Kidney tubule cell (primary cell): ENCODE results near the gene ARHGAP10.
A peak's percentile ranks its signal among the peaks of the same experiment; 100 is the strongest.

ENCODE experiments used
- DNase-seq: peaks from one replicate; pipeline ENCODE4 v3.0.0-alpha.2; 2018; ENCODE audit warnings: low spot score

The ARHGAP10 gene

DNA sequence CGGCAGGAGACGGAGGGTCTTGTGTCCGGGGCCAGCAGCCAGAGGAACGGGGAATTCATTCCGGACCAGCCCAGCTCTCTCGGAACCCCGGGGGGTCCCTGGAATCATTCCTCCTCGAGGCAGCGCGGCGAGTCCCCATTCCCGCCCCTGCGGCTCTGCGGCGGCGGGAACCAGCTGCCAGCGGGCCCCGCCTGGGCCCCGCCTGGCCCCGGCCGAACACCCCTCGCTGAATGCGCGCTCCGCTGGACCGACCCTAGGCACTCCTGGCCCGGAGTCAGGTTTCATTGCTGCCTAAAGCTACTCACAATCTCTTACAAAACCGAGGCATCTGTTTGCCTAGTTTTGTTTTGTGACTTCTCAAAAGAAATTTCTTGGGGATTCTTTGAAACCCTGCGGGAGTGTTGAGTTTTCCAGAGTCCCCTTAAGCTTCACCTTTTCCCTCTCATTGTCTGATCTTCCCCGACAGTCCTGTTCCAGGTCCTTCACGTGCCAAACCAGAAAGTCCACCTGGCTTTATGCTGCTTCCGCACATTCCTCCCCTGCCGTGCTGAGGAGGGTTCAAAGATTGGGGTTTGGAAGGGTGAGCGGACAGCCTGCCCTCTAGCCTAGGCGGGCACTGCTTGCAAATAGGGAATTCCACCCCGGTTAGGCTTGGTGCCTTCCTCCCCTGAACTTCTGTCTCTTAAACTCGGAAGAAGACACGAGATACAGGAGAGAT is 789 bp downstream of the ARHGAP10 start:
- DNase-seq = peak; percentile 49

DNA sequence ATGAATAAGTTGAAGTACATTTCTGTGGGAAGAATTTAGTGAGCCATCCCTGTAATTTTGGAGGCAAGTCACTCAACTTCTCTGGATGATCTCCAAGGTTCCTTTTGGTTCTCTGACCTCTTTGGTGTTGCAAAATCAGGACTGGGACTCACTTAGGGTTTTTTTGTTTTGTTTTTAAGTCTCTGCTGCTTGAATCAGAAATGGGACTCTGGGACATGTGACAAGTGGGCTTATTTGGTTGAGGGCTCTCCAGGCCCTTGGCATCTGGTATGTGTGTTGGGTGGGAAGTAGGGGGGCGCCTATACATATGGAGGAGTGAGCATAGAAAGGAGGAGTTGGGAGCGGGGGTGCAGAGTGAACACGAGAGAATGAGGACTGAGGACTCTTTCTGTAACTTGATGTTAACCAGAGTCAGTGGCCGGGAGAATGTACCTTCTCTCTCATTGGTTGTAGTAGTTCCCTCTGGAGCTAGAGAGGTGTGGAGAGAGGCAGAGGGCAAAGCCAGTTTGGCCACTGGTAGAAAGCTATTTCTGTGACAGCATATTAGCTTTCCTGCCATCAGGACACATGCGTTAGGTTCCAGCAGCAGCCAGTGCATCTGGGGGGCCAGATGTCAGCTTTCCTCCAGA is 1.9 kb downstream of the ARHGAP10 start:
- DNase-seq = no peak

DNA sequence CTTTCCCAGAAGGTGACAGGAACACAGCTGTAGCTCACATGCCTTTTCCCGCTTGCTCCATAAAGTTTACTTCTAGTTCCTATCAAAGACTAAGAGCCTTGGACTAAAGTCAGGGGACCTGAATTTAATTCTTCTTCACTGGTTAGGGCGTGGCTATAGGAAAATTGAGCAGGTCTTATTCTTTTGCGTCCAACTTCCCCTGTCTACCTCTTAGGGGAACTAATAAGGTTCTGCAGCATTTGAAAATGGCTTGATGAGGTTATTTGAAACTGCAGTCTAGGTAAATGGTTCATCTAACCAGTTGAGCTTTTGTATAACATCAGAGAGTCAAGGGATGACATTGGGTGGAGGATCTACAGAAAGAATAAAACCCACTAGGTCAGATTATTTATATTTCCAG is 2.6 kb downstream of the ARHGAP10 start:
- DNase-seq = no peak

DNA sequence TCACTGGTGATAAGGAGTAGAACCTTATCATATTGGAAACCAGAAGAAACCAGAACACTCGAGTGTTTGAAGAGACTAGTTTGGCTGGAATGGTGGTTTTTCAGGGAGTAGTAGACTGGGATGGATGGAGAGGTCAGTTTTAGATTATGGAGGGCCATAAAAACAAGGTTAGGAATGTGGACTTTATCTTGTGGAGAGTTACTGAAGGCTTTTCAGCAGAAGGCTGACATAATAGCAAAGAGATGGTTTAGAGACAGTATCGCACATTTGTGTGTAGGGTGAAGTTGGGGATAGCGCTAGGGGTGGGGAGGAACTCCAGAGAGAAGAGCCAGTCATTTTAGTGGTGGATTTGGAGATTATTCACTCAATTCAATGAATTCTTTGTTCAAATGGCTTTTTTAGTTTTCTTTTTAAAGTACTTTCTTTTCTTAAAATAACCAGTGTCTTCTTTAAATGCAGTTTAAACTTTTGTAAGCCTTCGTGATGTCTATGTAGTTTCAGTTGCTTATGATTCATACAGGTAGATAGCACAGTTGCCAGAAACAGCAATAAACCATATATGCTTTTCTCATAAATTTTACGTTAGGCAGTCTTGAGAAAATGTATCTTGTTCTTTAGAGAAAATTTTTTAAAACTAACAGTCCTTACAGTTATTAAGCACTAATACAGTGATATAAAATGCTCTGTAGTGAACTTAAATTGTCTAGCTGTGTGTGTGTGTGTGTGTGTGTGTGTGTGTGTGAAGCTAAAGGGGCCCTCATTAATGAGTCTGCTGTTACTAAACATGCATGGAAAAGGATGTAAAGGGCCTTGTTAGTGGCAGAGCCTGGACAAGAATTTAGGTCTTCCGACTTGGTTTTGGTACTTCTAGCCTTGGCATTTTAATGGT is 3.8 kb downstream of the ARHGAP10 start:
- DNase-seq = no peak

DNA sequence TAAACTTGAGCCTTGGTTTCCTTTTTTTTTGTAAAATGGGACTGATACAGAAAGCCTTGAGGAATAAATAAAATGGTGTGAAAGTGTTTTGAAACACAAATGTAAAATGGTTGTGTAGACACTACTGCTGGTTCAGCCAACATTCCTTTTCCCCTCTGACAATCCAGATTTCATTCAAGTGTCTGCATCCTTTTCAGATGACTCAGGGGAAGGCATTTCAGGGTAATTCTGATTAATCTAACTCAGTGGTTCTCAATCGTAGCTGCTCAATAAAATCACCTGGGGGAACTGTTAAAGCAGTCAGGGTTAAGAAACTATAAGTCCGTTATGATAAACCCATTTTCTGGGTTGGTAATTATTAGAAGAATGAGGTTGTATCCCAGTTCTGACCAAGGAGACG is 4.6 kb downstream of the ARHGAP10 start:
- peak; percentile 83 for DNase-seq

DNA sequence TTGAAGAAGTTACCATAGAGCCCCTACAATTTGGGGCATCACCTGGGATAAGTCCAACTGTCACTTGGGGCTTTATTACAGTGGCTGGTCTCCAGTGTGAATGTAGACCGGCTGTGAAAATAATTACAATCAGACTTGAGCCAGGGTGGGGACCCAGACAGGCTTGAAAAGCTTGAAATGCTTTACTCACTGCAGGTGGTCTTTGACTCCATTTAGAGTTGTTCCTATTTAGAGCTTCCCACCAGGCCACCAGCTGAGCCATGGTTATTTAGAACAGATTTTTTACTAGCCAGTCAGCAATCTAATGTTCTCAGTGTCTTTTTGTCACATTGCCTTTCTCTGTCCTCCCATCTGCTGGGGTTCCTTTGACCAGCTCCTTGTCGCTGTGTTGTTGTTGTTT is 5.7 kb downstream of the ARHGAP10 start:
- DNase-seq = no peak

DNA sequence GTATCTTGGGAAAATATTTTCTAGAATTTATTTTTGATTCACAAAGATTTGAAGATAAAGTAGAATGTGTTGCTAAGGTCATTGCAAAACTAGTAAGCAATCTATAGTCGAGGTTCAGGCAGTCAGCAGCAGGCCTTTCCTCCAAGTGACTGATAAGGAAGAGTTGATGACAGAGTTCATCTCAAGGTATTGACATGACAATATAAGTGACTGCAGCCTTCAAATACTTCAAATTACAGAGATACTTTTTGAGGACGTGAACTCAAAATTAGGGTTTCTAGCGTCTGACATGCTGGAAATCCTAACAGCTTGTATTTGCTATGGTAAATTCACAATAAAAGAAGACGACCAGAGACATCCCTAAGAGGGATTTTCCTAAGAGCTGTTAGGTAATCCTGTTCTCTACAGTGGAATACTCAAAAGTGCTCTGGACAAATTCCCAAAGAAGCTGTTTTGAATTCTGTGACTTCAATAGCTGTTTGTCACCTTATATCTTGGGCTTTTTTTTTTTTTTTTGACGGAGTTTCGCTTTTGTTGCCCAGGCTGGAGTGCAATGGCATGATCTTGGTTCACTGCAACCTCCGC is 7.4 kb downstream of the ARHGAP10 start:
- DNase-seq = no peak

DNA sequence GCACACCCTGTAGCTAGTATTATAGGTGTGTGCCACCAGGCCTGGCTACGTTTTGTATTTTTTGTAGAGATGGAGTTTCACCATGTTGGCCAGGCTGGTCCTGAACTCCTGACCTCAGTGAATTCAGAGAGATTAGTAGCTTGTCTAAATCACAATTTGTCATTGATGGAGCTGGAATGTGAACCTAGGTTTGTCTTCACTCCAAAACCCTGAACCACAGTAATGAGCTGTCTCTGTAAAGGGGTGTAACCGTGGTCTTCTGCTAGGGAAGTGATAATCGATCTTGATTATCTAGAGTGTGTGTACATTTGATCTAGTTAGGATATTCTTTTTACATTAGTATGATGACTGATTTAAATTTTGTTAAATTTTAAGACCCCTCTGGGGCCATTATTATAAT is 8.3 kb downstream of the ARHGAP10 start:
- DNase-seq = no peak

DNA sequence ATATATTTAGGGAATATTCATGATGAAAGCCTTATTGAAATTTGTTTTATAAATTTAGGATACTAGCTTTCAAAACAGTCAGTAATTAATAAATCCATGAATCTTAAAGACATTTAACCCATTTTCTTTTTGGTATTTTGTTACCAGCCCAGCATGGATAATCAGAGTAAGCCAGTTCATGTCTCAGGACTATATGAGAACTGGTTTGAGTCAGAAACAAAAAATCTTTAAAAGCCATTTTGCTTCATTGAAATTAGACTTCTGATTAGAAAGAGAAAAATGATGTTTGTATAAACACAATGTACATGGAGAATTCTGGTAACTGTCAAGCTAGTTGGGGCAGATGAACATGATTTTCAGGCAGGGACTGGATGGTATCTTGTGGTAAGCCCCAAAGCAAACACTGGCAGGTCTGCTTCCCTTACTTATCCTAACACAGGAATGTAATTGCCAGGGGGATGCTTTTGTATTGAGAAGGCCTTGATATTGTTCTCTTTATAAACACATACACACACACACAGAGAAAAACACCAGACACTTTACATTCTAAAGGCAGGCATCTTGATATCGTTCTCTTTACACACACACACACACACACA is 9.4 kb downstream of the ARHGAP10 start:
- DNase-seq = peak; percentile 35

DNA sequence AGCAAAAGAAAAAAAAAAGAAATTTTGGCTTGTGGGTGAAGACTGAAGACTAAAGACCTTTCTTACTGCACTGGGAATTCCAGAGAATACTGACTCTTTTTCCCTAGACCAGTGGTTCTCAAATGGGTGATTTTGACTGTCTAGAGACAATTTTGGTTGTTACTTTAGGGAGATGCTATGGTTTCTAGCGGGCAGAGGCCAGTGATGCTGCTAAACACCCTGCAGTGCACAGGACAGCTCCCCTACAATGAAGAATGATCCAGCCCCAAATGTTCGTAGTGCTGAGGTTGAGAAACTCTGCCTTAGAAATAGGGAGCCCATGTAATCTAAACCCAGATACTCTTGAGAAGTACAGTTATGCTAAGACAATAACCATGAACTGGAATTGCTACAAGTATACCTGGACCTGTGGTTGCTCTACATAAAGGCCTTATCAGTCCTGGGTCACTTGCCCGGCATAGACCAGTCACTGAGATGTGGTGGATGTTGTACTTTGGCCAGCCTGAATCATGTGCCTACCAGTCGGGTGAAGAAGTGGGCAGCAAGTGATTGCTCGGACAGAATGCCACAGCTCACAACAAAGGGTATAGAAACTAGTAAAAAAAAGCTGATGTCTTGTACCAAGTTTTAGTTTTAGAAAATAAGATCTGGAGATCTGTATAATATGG is 16.0 kb downstream of the ARHGAP10 start:
- no peak for DNase-seq

DNA sequence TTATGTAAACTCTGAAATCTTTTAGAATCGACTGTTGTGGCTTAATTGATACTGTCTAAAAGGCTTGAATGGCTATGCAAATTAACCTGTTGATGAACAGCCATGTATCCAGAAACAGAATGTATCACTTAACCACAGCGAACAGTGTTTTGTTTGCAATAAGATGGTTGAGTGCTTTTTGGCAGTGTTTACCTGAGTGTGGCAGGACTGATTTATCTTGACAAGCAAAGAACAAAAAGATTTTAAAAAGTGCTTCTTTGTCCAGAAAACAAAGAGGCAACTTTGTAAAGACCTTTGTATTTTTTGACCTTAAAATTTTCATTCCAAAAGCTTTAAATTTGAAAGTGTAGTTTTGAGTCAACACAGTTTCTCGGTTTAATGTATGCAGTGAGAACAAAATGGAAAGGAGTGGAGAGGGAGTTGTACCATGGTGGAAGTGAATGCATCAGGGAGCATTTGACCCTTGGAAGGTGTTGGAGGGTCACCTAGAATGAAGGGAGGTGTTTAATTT is 18.0 kb downstream of the ARHGAP10 start:
- DNase-seq = peak; percentile 64

DNA sequence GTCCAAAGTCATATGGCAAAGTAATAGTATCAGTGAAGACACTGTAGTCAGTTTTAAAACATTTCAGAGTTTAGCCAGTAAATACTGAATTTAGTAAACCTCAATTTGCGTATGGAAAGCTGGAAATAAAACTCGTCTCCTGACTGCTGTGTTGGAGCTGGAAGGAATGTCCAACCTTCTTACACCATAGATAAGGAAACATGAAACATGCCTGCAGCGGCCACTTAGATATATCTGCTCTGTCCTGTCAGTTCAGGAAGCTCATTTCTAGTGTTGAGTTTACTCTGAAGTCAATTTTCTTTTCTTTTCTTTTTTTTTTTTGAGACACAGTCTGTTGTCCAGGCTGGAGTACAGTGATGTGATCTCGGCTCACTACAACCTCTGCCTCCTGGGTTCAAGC is 21.2 kb downstream of the ARHGAP10 start:
- DNase-seq = no peak

DNA sequence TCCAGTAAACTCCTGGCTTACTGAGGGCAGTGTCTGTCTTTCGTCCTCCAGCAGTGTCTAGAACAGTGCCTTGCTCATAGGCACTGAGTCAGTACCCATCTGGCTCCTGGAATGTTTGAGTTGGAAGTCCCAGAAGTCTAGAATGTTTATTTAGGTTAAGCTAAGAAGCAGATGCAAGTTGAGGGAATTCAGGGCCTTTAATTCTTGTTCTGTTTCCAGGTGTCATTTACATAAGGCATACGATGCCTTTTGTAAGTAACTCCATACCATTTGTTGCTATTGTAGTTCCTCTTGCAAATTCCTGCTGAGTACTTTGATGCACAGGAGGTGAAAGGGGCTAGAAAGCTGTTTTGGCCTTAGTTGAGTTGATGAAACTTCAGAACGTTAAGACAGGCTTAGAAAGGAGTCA is 22.2 kb downstream of the ARHGAP10 start:
- DNase-seq = peak; percentile 68

DNA sequence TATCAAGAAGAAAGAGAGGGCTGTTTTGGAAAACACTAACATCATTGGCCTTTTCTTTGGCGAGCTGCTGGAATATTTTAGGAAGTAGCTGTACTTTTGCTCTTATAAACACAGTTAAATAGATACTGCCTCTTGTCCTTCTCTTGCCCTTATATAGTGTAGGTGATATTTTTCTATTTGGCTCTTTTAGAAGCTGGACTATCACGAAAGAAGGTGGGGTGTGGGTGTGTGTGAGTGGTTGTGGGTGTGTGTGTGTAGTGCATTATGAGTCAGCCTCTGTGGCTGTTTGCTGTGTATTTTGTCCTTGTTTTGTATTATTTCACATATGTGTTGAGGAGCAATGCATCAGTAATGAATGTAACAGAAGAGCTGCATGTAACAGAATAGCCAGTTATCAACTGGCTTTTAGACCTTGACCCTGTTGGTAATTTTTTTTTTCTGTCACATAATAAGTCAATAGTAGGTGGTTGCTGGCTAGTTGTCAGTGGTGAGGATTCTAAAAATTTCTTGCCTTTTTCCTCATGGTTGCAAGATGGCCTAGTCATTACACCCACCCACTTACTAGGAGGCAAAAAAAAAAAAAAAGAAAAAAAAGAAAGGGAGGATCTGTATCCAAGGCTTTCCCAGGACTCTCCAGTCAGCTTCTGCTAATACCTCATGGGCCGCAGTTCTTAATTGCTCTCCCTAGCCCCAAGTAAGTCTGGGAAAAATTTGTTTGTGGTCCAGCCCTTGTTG is 23.8 kb downstream of the ARHGAP10 start:
- DNase-seq = no peak

DNA sequence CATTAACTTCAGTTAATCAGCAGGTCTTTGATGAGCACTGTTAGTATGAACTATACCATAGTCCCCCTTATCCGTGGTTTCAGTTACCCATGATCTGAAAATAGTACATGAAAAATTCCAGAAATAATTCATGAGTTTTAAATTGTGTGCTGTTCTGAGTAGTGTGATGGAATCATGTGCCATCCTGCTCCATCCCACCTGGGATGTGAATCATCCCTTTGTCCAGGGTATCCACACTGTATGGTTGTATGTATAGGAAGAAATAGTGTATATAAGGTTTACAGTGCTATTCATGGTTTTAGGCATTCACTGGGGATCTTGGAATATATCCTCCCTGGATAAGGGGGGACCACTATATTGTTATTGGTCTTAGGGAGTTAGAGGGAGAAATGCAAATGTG is 24.5 kb downstream of the ARHGAP10 start:
- DNase-seq = no peak

DNA sequence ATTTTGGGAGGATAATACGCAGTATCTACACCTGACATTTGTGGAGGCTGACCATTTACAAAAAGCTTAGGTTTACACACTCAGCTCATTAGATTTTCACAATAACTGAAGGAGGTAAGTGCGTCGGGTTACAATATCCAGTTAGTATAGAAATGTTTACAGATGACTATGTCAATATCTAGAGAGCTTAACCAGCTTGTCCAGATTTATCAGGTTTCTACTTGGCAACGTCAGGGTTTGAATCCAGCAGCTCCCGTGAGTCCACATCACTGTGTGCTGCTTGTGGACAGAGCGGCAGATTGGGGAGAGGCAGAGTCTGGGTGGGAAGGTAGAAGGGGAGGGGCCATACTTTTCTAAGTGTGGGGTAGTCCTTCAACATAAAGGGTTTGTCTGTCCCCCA is 28.3 kb downstream of the ARHGAP10 start:
- no peak for DNase-seq

DNA sequence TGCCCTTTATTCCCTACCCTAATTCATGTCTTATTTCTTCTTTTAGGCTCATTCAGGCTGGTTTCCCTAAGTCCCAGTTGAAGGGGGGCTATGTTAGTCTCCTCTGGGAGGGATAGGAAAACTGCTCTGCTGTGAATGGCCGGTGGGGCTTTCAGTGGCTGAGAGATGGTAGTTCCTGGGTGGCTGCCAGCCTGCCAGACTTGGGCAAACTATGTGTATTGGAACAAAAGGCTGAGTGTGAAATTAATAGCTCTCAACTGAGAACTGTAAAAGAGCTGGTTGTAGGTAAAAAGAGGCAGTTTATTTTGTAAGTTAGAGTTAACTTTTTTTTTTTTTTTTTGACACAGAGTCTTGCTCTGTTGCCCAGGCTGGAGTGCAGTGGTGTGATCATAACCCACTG is 28.8 kb downstream of the ARHGAP10 start:
- DNase-seq = no peak

DNA sequence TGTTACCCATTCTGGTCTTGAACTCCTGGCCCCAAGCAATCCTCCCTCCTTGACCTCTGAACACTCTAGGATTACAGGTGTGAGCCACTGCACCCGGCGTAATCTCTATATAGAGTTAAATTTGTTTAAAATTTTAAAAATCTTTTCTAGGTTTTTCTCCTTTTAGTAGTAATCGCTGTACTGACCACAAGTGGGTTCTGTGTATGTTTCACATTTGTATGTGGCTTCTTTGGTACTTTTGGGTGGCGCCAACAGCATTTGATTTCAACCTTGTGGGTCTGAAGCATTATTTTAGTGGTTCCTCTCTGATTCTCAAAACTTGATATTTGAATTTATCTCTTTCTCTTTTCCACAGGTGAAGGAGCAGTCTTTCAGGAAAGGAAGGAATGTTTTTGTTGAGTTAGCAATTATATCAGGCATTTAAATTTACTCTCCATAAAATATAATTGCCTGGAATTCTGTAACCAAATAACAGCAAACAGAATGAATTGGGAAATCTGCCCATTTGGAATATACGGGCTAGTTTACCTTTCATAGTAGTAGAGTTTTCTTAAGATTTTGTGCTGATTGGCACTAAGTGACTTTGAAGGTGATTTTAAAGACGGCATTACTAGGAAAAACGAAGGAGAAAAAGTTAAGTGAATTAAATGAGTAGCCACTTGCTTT is 29.5 kb downstream of the ARHGAP10 start:
- no peak for DNase-seq

DNA sequence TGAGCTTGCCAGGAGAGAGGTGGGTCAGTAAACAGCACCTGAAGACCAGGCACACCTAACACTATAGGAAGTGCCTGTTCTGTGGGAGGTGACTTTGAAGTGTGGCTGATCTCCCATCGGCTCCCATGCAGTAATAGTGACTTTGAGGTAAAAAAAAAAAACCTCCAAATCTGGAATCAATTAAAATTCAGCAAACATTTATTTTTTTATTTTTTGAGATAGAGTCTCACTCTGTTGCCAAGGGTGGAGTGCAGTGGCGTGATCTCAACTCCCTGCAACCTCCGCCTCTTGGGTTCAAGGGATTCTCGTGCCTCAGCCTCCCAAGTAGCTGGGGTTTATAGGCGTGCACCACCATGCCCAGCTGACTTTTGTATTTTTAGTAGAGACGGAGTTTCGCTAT is 32.4 kb downstream of the ARHGAP10 start:
- DNase-seq = no peak

DNA sequence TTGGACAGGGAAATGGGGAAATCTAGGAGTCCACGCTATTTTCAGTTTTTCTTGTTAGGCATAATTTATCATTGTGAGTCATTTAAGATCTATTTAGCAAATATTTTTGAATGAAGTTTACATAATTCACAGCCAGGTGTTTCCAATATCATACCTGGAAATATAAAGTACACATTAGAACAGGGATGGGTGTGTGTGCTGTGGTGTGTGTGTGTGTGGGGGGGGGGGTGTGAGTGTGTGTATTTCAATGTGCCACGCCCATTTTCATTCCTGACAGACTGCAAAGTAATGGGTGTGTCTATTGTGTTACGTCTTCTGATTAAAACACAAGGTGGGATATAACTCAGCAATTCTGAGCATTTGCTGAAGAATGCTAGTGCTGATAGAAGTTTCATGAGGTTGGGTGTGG is 33.2 kb downstream of the ARHGAP10 start:
- no peak for DNase-seq
